NCI-H446 (cell line): ENCODE data around the gene MPPED1.

Experiments
- DNase-seq, 2 experiments: peaks; one replicate each; lab custom pipeline; 2025; lab: John Stamatoyannopoulos, UW

The MPPED1 gene

DNA sequence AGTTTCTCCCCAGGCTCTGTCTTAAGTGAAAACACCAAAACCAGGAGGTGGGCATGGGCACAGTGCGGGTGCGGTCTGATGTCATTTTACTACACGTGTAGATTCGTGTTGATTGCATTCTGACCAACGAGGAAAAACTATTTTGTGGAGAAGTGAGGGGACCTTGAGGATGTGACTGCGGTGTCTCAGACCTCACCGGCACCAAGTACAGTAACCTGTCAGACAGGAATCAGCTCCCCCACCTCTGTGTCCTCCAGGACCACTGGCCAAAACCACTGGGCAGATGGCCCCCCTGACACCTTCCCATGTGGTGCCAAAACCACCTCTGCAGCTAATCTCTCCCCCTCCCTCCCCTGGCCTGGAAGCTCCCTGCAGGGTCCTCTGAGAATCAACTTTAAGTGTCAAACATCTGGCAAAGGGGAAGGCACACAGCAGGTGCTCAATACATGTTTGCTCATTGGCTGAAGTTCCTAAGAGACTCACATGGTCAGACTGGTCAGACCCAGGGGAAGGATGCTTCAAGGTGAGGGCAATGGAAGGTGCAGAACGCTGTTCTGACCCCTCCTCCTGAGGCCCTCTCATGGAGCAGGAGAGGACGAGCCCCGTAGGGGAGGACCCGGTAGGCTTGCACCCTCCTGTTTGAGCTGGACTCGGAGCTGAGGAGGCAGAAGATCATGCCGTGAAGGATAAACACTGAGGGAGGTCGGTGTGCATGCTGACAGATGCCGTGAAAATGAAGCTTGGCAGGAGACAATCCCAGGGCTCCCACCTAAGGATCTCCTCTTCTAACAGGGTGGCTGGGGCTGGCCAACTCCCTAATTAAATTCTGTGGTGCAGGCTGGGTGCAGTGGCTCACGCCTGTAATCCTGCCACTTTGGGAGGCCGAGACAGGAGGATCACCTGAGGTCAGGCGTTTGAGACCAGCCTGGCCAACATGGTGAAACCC lies 129.9 kb downstream of the MPPED1 start:
- no peak for DNase-seq

DNA sequence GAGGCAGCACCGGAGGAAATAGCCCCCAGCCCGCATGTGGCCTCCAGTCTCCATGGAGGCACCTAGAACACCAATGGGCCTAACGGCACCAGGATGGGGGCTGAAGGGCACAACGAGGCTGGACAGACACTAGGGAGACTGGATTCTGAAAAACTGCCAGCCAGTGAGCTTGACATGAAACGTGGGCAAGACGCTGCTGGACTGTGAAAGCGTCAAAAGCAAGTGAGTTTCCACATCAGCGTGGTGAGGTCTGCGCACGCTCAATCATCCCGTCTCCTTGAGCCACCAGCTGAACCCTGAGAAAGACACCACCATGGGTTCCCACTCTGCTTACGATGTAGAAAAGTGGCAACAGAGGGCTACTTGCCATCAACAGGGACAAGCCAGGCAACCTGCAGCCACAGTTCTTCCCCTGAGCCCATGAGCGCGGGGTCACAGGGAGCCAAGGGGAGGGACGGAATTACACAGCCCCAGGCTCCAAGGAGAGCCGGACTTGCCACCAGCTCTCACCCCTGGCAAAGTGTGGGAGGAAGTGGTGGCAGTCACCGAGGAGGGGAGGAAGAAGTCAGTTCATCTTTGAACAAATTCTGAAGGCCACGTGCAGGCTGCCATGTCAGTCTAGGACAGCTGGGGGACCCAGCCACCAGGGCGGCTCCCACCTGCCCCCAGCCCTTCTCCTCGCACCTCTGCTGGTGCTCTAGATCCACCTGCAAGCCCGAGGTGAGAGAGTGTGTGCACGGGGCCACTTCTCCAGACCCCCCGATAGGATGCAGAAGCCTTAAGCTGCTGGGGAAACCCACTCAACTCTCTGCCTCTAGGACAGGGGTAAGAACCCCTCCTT lies 131.1 kb downstream of the MPPED1 start:
- DNase-seq: no peak

GRCh38 chr22:43543522-43544288 lies 131.9 kb downstream of the MPPED1 start:
- DNase-seq: no peak

GRCh38 chr22:43544289-43544673 lies 132.5 kb downstream of the MPPED1 start:
- DNase-seq: no peak

- no peak for DNase-seq
Measured at GRCh38 chr22:43546186-43546585, 134.4 kb downstream of the MPPED1 start.

DNA sequence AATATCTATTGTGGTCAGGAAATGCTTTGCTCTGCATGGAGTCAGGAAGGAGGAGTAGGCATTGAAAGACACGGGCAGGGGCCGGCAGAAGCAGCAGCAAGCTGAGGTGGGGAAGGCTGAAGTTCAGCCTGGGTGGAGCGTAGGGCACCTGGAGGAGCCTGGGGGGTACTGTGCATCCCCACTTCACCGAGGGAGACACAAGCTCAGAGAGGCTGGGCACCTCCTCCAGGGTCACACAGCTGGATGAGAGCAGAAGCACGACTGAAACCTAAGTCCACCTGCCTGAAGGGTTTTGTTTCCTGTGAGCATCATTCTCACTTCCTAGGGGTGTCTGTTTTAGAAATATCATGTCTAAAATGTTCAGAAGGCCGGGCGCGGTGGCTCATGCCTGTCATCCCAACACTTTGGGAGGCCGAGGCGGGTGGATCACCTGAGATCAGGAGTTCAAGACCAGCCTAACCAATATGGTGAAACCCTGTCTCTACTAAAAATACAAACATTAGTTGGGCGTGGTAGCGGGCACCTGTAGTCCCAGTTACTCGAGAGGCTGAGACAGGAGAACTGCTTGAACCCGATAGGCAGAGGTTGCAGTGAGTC lies 138.3 kb downstream of the MPPED1 start:
- DNase-seq: no peak

DNA sequence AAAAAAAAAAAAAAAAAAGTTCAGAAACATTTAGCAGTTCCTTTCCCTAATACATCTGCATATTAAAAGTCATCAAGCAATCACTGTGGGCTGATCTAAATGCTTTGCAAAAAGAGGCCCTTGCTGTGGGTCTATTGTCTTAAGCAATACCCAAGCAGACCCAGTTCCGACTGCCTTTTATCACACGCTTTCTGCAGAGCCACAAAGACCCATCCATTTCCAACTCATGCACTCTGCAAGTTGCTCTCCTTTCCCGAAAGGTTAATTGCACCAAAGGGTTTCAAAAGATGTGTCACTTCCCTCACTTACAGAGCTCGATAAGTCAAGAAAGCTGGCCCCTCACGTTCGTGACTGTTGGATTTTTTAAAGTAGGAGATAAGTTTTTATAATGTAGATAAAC lies 138.9 kb downstream of the MPPED1 start:
- no peak for DNase-seq

DNA sequence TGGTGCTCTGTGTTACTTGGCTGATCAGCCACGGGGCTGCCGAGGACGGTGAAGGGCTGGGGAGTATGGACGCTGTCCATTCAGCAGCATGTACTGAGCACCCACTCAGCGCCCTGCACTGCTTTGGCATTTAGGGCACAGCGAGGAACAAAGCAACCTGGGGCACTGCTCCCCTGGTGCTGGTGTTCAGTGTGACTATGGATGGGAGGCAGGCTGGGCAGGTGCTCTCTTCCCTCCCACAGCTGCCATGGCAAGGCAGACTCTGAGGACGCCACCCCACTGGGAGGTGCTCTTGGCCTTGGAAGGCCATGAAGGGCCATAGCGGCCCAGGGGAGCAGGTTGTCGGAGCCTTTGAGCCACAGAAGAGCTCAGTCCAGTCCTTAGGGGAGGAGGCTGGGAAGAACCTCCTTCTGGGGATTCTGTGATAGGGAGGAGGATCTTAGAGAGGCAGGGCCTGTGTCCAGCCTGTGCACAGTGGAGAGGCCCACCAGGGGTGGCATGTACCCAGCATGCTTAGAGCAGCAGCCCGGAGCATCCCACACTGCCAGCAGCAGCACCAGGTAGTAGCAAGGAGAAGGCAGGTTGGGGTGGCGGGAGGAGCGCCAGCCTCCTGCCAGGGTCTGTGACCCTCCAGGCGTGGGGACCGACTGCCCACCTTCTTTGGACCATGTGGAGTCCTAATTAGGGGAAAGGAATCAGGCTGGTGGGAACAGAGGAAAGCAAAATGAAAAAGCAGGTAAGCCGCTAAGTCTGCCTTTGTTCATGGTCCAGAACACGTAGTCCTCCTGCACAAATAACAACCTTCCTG lies 141.8 kb downstream of the MPPED1 start:
- DNase-seq: no peak

- no peak for DNase-seq
Measured at GRCh38 chr22:43554259-43554636, 142.4 kb downstream of the MPPED1 start.

- DNase-seq: no peak
Measured at GRCh38 chr22:43554694-43555365, 143.0 kb downstream of the MPPED1 start.

DNA sequence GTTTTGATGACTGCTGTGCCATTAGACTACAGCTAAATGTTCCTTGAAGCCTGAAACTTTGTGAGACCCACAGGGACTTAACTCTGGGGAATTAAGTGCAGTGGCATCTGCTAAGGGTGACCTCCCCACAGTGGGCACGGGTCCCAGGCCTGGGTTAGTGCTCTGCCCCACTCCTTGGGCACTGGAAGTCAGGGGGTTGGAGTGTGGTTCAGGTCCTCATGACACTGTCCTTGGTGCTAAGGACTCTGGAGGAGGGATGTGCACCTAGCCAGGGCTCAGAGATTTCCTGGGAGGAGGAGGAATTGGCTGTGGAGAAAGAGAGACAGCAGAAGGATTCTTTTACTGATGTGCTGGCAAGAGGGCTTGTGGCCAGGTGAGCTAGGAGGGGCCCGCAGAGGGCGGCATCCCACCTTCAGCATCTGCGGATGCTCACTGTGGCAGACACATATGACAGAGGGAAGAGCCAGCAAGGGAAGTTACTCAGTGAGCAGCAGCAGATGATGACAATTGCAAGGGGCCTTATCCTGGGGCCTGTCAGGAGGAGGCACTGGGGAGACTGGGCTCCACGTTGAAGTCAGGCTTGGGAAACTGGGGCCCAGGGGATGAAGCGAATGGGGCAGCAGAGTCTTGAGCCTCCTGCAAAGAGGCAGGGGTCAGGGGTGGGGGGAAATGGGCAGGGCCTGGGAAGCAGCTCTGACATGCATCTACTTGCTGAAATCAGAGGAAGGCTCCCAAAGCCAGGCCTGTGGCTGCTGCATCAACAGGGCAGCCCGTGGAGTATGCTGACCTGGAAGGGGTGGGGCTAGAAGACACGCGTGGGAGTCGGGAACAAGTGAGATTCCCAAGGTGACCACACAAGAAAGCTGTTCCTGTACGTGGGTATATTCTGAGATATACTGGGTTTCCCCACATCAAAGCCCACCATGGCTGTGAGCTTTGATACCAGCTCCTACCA lies 144.0 kb downstream of the MPPED1 start:
- DNase-seq: no peak
